ES-I3 (cell line): Measurements from ENCODE around the gene OR2A2.
"Not testable (repeated sequence)": the region's sequence is repeated elsewhere in the genome, so short reads cannot be mapped to it uniquely, and the experiment has no call there.

ENCODE experiments used
- H3K36me3 ChIP-seq: 2 replicates; pipeline ENCODE4 v1.6.1; 2013; ENCODE audit warnings: mild to moderate bottlenecking, low read length, control low read depth, moderate library complexity; ENCODE audit not compliant: insufficient read depth
- H3K4me1 ChIP-seq: 2 replicates; pipeline ENCODE4 v1.6.1; 2013; ENCODE audit warnings: mild to moderate bottlenecking, control low read depth, low read length; ENCODE audit not compliant: insufficient read depth
- H3K9ac ChIP-seq: 2 replicates; pipeline ENCODE4 v1.6.1; 2013; ENCODE audit warnings: low read depth, mild to moderate bottlenecking, low read length, moderate library complexity
- H3K9me3 ChIP-seq: 2 replicates; pipeline ENCODE4 v1.6.1; 2013; ENCODE audit warnings: mild to moderate bottlenecking, low read length, moderate library complexity; ENCODE audit not compliant: control insufficient read depth, insufficient read depth

The OR2A2 gene

GRCh38 chr7:144122876-144123275 is 13.5 kb downstream of the OR2A2 start, which contains the start of gene OR2A14:
TSS of gene OR2A14 (plus strand) at chr7:144123176. CDS start at chr7:144129113, 5,937 bp downstream.
- no peaks in the 10 kb centered on the region for H3K9me3 ChIP-seq
- H3K36me3 ChIP-seq = no peaks in the 10 kb centered on the region
- H3K9ac ChIP-seq = no peak within 1 kb of the TSS
- no peaks in the 10 kb centered on the region for H3K4me1 ChIP-seq

DNA sequence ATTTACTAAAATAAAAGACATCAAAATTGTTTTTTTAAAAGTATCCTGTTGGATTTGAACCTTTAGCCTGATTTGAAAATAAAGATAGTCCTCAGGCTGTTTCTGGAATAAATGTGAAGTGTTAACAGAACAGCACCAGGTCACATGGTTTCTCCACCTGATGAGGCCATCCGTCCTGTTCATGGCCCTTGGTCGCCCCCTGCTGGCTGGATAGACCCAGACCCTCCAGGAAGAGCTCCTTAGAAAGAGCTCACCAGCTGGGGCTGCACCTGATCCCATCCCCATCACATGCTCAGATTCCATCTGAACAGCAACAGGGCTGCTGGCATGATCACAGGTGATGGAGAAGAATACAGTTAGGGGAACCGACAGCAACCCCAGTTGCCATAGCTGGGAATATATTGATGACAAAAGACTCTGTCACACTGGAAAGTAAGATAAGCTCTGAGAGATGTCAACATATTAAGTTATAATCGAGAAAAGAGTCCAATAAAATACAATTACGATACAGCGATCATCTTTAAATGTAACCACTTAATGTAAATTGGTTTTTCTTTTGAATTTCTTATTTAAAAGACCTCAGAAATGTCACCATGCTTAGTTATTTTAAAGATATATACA is 18.4 kb downstream of the OR2A2 start:
- Histone ChIP-seq H3K9ac (no peak overlapping the region), H3K9me3 (no peaks in the 10 kb centered on the region), H3K36me3 (no peaks in the 10 kb centered on the region), H3K4me1 (no peaks in the 10 kb centered on the region)

- H3K4me1 ChIP-seq, H3K9me3 ChIP-seq, H3K9ac ChIP-seq, H3K36me3 ChIP-seq: not testable (repeated sequence)
These were observed 20.2 kb downstream of the OR2A2 start for GRCh38 chr7:144129601-144130000.

DNA sequence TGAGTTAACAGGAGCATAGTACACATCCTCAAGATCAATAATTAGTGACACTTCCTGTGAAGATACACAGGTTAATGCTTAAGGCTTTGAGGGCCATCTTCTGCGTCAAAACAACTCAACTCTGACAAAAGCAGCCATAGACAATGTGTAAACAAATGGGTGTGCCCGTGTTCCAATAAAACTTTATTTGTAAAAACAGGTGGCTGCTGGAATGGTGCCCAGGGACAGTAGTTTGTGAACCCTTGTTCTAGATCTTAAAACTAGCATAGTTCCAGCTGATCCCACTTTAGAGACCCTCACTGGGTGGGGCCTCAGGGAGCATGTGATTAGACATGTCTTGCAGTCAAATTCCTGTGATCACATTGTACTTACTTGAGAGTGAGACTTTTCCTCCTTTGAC is 21.3 kb downstream of the OR2A2 start:
- Histone ChIP-seq H3K4me1 (no peaks in the 10 kb centered on the region), H3K9me3 (no peaks in the 10 kb centered on the region), H3K36me3 (no peaks in the 10 kb centered on the region), H3K9ac (no peak overlapping the region)

GRCh38 chr7:144132262-144132661 is 22.9 kb downstream of the OR2A2 start:
- Histone ChIP-seq H3K9ac (no peak overlapping the region), H3K4me1 (no peaks in the 10 kb centered on the region), H3K36me3 (no peaks in the 10 kb centered on the region), H3K9me3 (no peaks in the 10 kb centered on the region)

DNA sequence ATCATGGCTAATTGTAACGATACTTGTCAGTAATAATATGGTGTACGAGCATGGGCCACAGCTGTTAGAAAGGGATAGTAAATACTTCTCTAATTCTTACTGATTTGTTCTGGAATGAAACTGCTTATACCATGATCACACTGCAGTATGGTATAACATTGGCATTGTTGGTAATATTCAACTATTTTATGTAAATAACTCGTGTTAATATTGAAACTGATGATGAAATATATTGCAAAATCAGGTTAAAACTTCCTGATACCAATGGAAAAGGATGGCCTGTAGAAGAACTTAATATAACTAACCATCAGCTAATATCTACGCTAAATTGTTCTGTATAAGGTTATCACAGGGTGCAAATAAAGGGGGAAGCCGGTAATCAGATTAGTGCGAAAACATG is 23.9 kb downstream of the OR2A2 start:
- Histone ChIP-seq H3K36me3 (no peaks in the 10 kb centered on the region), H3K9me3 (no peaks in the 10 kb centered on the region), H3K4me1 (no peaks in the 10 kb centered on the region), H3K9ac (no peak overlapping the region)

DNA sequence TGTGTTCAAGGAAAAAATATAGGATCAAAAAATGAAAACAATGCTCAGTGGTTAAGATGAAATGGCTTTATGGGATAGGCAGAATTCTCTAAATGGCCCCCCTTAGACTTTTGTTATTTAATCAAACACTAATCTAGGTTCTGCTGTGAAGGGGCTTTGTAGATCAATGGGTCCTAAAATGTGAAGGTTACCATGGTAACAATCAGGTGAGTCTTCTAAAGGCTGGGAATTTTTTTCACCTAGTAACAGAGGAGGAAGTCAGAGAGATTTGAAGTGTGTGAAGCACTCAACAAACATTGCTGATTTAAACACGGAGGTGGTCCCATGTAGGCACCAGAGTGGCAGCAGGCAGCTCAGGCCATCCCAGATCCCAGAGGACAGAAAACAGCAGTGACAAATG is 24.7 kb downstream of the OR2A2 start:
- H3K4me1 ChIP-seq = no peaks in the 10 kb centered on the region
- no peak overlapping the region for H3K9ac ChIP-seq
- no peaks in the 10 kb centered on the region for H3K9me3 ChIP-seq
- H3K36me3 ChIP-seq = no peaks in the 10 kb centered on the region

DNA sequence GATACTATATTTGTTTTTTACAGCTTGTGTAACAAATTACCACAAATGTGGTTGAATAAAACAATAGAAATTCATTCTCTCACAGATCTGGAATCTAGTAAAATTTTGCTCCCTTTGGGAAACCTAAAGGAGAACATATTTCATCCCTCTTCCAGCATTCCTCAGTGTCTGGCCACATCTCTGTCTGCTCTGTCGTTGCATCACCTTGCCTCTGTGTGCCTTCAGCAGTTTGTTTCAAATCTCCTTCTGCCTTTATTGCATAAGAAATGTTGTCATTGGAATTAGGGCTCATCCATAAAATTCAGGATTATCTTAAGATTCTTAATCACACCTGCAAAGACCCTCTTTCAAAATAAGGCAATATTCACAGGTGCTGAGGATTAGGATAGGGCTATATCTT is 28.1 kb downstream of the OR2A2 start:
- no peaks in the 10 kb centered on the region for H3K9me3 ChIP-seq
- no peaks in the 10 kb centered on the region for H3K36me3 ChIP-seq
- H3K4me1 ChIP-seq = no peaks in the 10 kb centered on the region
- no peak overlapping the region for H3K9ac ChIP-seq

DNA sequence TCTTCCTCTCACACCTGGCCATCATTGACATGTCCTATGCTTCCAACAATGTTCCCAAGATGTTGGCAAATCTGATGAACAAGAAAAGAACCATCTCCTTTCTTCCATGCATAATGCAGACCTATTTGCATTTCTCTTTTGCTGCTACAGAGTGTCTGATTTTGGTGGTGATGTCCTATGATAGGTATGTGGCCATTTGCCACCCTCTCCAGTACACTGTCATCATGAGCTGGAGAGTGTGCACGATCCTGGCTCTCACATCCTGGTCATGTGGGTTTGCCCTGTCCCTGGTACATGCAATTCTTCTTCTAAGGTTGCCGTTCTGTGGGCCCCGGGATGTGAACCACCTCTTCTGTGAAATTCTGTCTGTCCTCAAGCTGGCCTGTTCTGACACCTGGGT is 32.8 kb downstream of the OR2A2 start:
- no peaks in the 10 kb centered on the region; the same call in 1 of the 2 replicates for H3K9me3 ChIP-seq
- H3K36me3 ChIP-seq = no peaks in the 10 kb centered on the region
- no peaks in the 10 kb centered on the region for H3K4me1 ChIP-seq
- no peak overlapping the region for H3K9ac ChIP-seq

DNA sequence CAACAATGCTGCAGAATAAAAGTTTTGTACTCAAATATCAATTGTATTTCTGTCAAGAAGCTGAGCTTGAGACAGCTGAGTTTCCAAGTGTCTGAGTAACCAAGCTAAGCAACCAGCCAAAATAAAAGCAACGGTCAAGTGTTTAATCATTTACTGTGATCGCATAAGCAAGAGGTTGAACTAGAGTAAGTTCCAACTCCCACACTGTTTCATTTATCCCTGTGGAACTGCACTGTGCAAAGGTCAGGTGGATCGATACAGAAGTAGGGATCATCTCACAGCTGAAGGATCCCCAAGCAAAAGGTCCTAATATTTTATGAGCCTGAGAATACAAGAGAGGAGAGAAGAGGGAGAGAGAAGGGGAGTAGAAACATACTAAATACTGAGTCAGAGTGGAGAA is 35.0 kb downstream of the OR2A2 start:
- Histone ChIP-seq H3K4me1 (no peaks in the 10 kb centered on the region), H3K9me3 (no peaks in the 10 kb centered on the region; the same call in 1 of the 2 replicates), H3K9ac (no peak overlapping the region), H3K36me3 (no peaks in the 10 kb centered on the region)

- no peaks in the 10 kb centered on the region; the same call in 1 of the 2 replicates for H3K9me3 ChIP-seq
- H3K9ac ChIP-seq = no peak overlapping the region
- H3K36me3 ChIP-seq = no peaks in the 10 kb centered on the region
- H3K4me1 ChIP-seq = no peaks in the 10 kb centered on the region
These were observed 38.9 kb downstream of the OR2A2 start for GRCh38 chr7:144148224-144148827.

DNA sequence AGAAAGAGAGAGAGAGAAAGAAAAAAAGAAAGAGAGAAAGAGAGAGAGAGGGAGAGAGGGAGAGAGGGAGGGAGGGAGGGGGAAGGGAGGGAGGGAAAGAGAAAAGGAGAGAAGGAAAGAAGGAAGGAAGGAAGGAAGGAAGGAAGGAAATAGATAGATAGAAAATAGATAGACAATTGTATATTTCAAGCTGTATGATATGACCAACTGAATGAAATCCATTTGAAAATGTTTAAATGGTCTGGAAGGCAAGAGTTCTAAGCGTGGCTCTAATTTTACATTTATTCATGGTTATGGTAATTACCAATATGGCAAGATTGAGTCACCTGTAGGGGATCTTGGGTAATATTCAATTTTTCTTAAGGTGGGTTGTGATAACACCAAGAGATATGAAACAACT is 49.5 kb downstream of the OR2A2 start:
- Histone ChIP-seq H3K4me1 (no peaks in the 10 kb centered on the region), H3K9ac (no peak overlapping the region), H3K9me3 (no peaks in the 10 kb centered on the region), H3K36me3 (no peaks in the 10 kb centered on the region)
